GM13977 (cell line): ENCODE measurements around the gene FRMD4A.

Experiments used
- DNase-seq: peaks from one replicate; pipeline ENCODE4 v3.0.0; 2012; ENCODE audit warnings: low spot score
- CTCF ChIP-seq: IDR thresholded peaks from 2 replicates; pipeline ENCODE4 v1.5.1; 2012; ENCODE audit warnings: mild to moderate bottlenecking, control low read depth; ENCODE audit not compliant: insufficient read depth; ENCODE audit errors: extremely low read depth, missing control alignments
- in situ Hi-C: fragments of 300-500 bp; cut with MboI; formaldehyde crosslinking; loops from one replicate; pipeline ENCODE4 v1.12.0; 2022; ENCODE audit warnings: low sequenced_read_pairs, low pct_unique_long_range_greater_than_20kb, mixed read lengths, inconsistent platforms; ENCODE audit not compliant: unreplicated experiment

FRMD4A gene

GRCh38 chr10:14087566-14087965, 243.2 kb downstream of the FRMD4A start:
- in situ Hi-C loops = no loop called here
- no peak for DNase-seq
- TF ChIP-seq CTCF = no peak

- no peak for DNase-seq
- in situ Hi-C loops = no loop called here
- no peak for TF ChIP-seq CTCF
Measured at GRCh38 chr10:14086596-14086995, 244.1 kb downstream of the FRMD4A start.

GRCh38 chr10:14084875-14085274, 245.8 kb downstream of the FRMD4A start:
- in situ Hi-C loops = no loop called here
- no peak for DNase-seq
- TF ChIP-seq CTCF = no peak

- in situ Hi-C loops = no loop called here
- DNase-seq = no peak
- TF ChIP-seq CTCF = no peak
Measured at GRCh38 chr10:14080795-14081194, 249.9 kb downstream of the FRMD4A start.

- no peak for TF ChIP-seq CTCF
- in situ Hi-C loops = no loop called here
- DNase-seq = no peak
Measured at GRCh38 chr10:14077430-14077829, 253.3 kb downstream of the FRMD4A start.

- in situ Hi-C loops = no loop called here
- TF ChIP-seq CTCF = no peak
- DNase-seq = no peak
Measured at GRCh38 chr10:14074062-14074884, 256.5 kb downstream of the FRMD4A start.
